Kidney capillary endothelial cell (primary cell): ENCODE data around the gene ADGRG1.
A peak's percentile ranks its signal among the peaks of the same experiment; 100 is the strongest.

Experiments
- DNase-seq: peaks from one replicate; pipeline ENCODE4 v3.0.0-alpha.2; 2018; ENCODE audit warnings: low spot score

ADGRG1 gene

GRCh38 chr16:57648581-57649442 is 20.4 kb downstream of the ADGRG1 start:
- DNase-seq: peak; percentile 82

- DNase-seq: no peak
These were observed 21.0 kb downstream of the ADGRG1 start for GRCh38 chr16:57649443-57649751.

- DNase-seq: no peak
These were observed 21.4 kb downstream of the ADGRG1 start for GRCh38 chr16:57649846-57650245.

GRCh38 chr16:57651344-57652333 is 23.2 kb downstream of the ADGRG1 start:
- no peak for DNase-seq

- no peak for DNase-seq
These were observed 24.5 kb downstream of the ADGRG1 start for GRCh38 chr16:57652695-57653471.

GRCh38 chr16:57653936-57654335 is 25.5 kb downstream of the ADGRG1 start:
- DNase-seq: no peak

GRCh38 chr16:57656342-57656955 is 28.0 kb downstream of the ADGRG1 start:
- no peak for DNase-seq

- DNase-seq: no peak
These were observed 28.8 kb downstream of the ADGRG1 start for GRCh38 chr16:57657228-57657627.

- DNase-seq: no peak
These were observed 29.9 kb downstream of the ADGRG1 start for GRCh38 chr16:57658130-57658877.

- no peak for DNase-seq
These were observed 30.6 kb downstream of the ADGRG1 start for GRCh38 chr16:57658878-57659674.

- no peak for DNase-seq
These were observed 32.5 kb downstream of the ADGRG1 start for GRCh38 chr16:57660715-57661463.

- no peak for DNase-seq
These were observed 33.1 kb downstream of the ADGRG1 start for GRCh38 chr16:57661510-57661909.

GRCh38 chr16:57661936-57662906 is 33.8 kb downstream of the ADGRG1 start:
- no peak for DNase-seq

- DNase-seq: no peak
These were observed 35.0 kb downstream of the ADGRG1 start for GRCh38 chr16:57663436-57663835.

- no peak for DNase-seq
These were observed 35.7 kb downstream of the ADGRG1 start for GRCh38 chr16:57663917-57664661.

- no peak for DNase-seq
These were observed 36.2 kb downstream of the ADGRG1 start for GRCh38 chr16:57664662-57665025.

GRCh38 chr16:57665541-57665940 is 37.1 kb downstream of the ADGRG1 start:
- no peak for DNase-seq
